ENCODE data around the gene TEFM. TPM values are rescaled to one million over a fixed set of nuclear protein-coding genes. Genes with fewer than 3 reads are reported as not detected.
A peak's percentile ranks its signal among the peaks of the same experiment; 100 is the strongest.

Gene TEFM, protein sequence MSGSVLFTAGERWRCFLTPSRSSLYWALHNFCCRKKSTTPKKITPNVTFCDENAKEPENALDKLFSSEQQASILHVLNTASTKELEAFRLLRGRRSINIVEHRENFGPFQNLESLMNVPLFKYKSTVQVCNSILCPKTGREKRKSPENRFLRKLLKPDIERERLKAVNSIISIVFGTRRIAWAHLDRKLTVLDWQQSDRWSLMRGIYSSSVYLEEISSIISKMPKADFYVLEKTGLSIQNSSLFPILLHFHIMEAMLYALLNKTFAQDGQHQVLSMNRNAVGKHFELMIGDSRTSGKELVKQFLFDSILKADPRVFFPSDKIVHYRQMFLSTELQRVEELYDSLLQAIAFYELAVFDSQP
- total RNA-seq (2021; ENCODE audit: unreplicated experiment) (13.0 TPM), Bru-seq, nascent RNA (percentile 81 among the genes with signal in this experiment), BruChase-seq, experiment 1, labeled RNA remaining after a 2-hour chase (percentile 86 among the genes with signal in this experiment), BruChase-seq, experiment 2, labeled RNA remaining after a 6-hour chase (percentile 75 among the genes with signal in this experiment)
- polyA plus RNA-seq (2012; ENCODE audit: insufficient read length), result 6.9 TPM
- long read RNA-seq, transcript TEFM-205 (4 exons, 1,891 nt), result major isoform, 9 of 15 reads
- long read RNA-seq, partial matches to known transcripts, result 3 of 15 reads
- long read RNA-seq, other reads (novel, unspliced or antisense), result 2 of 15 reads

DNA sequence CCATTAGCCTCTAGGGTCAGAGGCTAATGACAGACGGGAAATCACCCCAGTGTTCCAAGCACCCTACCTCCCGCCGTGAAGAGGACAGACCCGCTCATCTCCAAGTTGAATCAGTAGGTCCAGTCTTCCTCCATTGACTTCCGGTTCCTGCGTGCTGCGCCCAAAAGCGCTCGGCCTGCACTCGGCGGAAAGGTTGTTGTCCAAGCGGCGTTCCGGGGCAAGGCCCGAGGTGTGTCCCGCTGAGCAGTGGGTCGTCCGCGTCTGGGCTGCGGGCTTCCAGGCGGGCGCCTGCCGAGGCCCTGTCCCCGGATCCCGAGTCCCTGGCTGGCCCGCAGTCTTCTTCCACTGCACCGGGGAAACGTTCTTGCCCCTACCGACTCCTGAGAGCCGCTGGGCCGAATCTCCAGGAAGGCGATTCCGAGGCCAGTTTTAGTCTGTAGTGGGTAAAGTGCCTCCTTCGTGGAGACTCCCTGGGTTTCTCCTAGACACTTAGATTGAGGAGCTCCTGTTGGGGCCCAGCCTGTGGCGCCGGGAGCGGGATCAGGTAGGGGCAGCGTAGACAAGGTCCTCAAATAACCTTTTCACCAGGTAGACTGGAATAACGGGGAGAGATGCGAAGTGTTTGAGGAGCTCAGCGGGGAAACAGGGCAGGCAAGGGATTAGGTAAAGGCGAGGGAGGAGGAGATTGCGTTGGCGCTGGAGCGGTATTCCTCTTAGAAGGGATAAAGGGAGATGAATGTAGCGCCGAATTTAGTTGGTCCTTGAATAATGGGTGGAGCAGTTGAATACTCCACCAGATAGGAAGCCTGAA is at the start of gene TEFM:
Gene TEFM (minus strand): TSS at position 138 of the 811 bp plus-strand sequence. CDS start 40 bp downstream, at position 98.
- in situ Hi-C loops (cut with HindIII; ENCODE audit: low pct_unique_long_range_greater_than_20kb, low sequenced_read_pairs), result no loop called here
- Histone ChIP-seq H3K4me3 (ENCODE audit: low read depth in 2 of 2, low read length in 2 of 2) (peak within 1 kb of the TSS; percentile 88 to 99), H3K36me3 (ENCODE audit: control insufficient read depth, insufficient read depth, low read length) (peaks cover 3% of the 10 kb centered on the region; the same call in 1 of the 2 replicates), H3K9me3 (ENCODE audit: control insufficient read depth, insufficient read depth, low read depth, low read length) (no peaks in the 10 kb centered on the region), H3K27ac (ENCODE audit: low read length) (peak within 1 kb of the TSS; percentile 95), H3K4me1 (ENCODE audit: control insufficient read depth, insufficient read depth, low read length) (no peaks in the 10 kb centered on the region), H3K27me3 (ENCODE audit: control insufficient read depth, insufficient read depth, low read length) (no peaks in the 10 kb centered on the region)
- TF ChIP-seq SIN3A (IDR thresholded peaks at IDR 0.05; ENCODE audit: borderline replicate concordance, insufficient read depth, low read depth, low read length) (peak; percentile 95), POLR2AphosphoS5 (IDR thresholded peaks at IDR 0.05; ENCODE audit: low read depth, low read length) (peak; percentile 96), TCF7L2 (IDR thresholded peaks at IDR 0.05; ENCODE audit: low read depth, low read length) (no peak; the same call in 1 of the 2 replicates)
- TF ChIP-seq, protein P1, sequence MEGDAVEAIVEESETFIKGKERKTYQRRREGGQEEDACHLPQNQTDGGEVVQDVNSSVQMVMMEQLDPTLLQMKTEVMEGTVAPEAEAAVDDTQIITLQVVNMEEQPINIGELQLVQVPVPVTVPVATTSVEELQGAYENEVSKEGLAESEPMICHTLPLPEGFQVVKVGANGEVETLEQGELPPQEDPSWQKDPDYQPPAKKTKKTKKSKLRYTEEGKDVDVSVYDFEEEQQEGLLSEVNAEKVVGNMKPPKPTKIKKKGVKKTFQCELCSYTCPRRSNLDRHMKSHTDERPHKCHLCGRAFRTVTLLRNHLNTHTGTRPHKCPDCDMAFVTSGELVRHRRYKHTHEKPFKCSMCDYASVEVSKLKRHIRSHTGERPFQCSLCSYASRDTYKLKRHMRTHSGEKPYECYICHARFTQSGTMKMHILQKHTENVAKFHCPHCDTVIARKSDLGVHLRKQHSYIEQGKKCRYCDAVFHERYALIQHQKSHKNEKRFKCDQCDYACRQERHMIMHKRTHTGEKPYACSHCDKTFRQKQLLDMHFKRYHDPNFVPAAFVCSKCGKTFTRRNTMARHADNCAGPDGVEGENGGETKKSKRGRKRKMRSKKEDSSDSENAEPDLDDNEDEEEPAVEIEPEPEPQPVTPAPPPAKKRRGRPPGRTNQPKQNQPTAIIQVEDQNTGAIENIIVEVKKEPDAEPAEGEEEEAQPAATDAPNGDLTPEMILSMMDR (IDR thresholded peaks at IDR 0.05), result no peak
- TF ChIP-seq, protein P2, sequence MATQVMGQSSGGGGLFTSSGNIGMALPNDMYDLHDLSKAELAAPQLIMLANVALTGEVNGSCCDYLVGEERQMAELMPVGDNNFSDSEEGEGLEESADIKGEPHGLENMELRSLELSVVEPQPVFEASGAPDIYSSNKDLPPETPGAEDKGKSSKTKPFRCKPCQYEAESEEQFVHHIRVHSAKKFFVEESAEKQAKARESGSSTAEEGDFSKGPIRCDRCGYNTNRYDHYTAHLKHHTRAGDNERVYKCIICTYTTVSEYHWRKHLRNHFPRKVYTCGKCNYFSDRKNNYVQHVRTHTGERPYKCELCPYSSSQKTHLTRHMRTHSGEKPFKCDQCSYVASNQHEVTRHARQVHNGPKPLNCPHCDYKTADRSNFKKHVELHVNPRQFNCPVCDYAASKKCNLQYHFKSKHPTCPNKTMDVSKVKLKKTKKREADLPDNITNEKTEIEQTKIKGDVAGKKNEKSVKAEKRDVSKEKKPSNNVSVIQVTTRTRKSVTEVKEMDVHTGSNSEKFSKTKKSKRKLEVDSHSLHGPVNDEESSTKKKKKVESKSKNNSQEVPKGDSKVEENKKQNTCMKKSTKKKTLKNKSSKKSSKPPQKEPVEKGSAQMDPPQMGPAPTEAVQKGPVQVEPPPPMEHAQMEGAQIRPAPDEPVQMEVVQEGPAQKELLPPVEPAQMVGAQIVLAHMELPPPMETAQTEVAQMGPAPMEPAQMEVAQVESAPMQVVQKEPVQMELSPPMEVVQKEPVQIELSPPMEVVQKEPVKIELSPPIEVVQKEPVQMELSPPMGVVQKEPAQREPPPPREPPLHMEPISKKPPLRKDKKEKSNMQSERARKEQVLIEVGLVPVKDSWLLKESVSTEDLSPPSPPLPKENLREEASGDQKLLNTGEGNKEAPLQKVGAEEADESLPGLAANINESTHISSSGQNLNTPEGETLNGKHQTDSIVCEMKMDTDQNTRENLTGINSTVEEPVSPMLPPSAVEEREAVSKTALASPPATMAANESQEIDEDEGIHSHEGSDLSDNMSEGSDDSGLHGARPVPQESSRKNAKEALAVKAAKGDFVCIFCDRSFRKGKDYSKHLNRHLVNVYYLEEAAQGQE (IDR thresholded peaks at IDR 0.05; ENCODE audit: insufficient read depth in 1 of 2, low read depth in 2 of 2, low read length in 1 of 2), result no peak; a peak in 1 of 4 replicates
- intact Hi-C loops (cut with micrococcal nuclease; ENCODE audit: unreplicated experiment), result loop anchor here (5.0 kb wide), 1 partner anchor 66 kb away; the partner anchor contains the start of gene RNF135
- DNase-seq (ENCODE audit: low read depth, low spot score) (peak; percentile 72), ATAC-seq (peak; percentile 98)
- BruUV-seq (replicated peaks), result TSS peak; percentile 87
- POLR2A ChIA-PET, result no interaction called here
- CTCF ChIA-PET, result no interaction called here

DNA sequence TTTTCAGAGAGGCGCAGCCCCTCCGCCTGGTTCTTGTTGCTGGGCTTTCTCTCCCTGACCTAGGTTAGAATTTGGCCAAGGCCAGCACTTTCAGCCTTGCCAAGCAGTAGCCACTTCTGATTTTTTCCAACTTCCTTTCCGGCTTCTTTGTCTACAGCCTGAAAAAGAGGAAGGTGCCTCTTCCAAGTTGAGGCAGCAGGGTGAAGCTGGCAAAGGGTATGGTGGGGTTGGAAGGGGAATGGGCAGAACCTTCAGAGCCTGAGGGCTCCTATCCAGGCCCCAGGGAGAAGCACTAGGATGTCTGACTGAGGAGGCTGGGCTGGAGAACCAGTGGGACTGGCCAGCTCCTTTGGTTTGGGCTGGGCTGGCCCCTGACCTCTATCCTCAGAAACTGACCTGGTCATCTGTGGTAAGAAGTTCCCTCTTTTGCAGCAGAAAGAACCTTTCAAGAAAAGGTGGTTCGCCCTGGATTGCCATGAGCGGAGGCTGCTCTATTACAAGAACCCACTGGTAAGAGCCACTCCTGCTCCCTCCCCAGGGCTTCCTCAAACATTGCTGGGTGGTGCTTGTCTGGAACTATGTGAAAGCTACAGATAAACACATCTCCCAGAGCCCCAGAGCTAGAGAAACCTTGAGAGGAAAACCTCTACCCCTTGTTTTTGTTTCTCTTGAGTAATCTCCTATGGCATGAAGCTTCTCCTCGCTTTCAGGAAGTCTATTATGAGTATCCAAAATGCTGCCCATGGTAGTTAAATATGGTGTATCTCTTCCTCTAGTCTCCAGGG is 48.2 kb upstream of the TEFM start:
- DNase-seq (ENCODE audit: low read depth, low spot score) (no peak), ATAC-seq (0 out of 2 replicates have a peak, but pooled peaks have one; percentile 43)
- TF ChIP-seq, protein P2 (IDR thresholded peaks at IDR 0.05; ENCODE audit: insufficient read depth in 1 of 2, low read depth in 2 of 2, low read length in 1 of 2), result no peak
- TF ChIP-seq POLR2AphosphoS5 (IDR thresholded peaks at IDR 0.05; ENCODE audit: low read depth, low read length), result no peak
- intact Hi-C loops (cut with micrococcal nuclease; ENCODE audit: unreplicated experiment) (no loop called here), in situ Hi-C loops (cut with HindIII; ENCODE audit: low pct_unique_long_range_greater_than_20kb, low sequenced_read_pairs) (no loop called here)
- ChIA-PET CTCF (no interaction called here), POLR2A (no interaction called here)
- BruUV-seq (replicated peaks), result no TSS peak
- Histone ChIP-seq H3K9me3 (ENCODE audit: control insufficient read depth, insufficient read depth, low read depth, low read length) (no peaks in the 10 kb centered on the region), H3K4me1 (ENCODE audit: control insufficient read depth, insufficient read depth, low read length) (no peaks in the 10 kb centered on the region), H3K4me3 (ENCODE audit: low read depth in 2 of 2, low read length in 2 of 2) (no peak overlapping the region), H3K27ac (ENCODE audit: low read length) (no peak overlapping the region), H3K27me3 (ENCODE audit: control insufficient read depth, insufficient read depth, low read length) (no peaks in the 10 kb centered on the region), H3K36me3 (ENCODE audit: control insufficient read depth, insufficient read depth, low read length) (no peaks in the 10 kb centered on the region)

Measured in Panc1 (cell line).